Measurements from ENCODE around the gene ZBTB7A. TPM values are rescaled to one million over a fixed set of nuclear protein-coding genes. Genes with fewer than 3 reads are reported as not detected.

The ZBTB7A gene
- total RNA-seq, 1 experiment from 2014 or later: 18.3 TPM

GRCh38 chr19:4086411-4086867 lies 19.7 kb upstream of the ZBTB7A start:
- H3K27me3 ChIP-seq (ENCODE audit: control insufficient read depth, insufficient read depth, low read length): no peaks in the 10 kb centered on the region
- H3K4me3 ChIP-seq (ENCODE audit: insufficient read depth, low read depth, low read length): no peak overlapping the region
- no peak for DNase-seq
- H3K36me3 ChIP-seq (replicated peaks; ENCODE audit: control insufficient read depth, insufficient read depth, low read length): no peaks in the 10 kb centered on the region; the same call in 1 of the 2 replicates

DNA sequence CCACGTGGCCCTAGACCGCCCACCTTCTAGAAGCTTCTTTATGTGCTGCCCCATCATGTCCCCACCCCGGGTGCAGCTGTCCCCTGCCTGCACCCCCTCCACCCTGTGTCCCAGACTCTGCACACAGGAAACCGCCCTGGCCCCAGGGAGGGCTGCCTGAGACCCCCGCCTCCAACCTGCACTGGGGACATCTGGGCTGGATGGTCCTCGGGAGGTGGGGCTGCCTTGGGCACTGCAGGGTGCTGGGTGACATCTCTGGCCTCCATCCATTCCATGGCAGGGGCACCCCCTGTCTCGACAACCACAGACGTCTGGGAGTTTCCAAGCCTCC lies 17.8 kb upstream of the ZBTB7A start:
- no peak for DNase-seq
- Histone ChIP-seq H3K4me3 (ENCODE audit: insufficient read depth, low read depth, low read length) (no peak overlapping the region), H3K36me3 (replicated peaks; ENCODE audit: control insufficient read depth, insufficient read depth, low read length) (no peaks in the 10 kb centered on the region), H3K27me3 (ENCODE audit: control insufficient read depth, insufficient read depth, low read length) (no peaks in the 10 kb centered on the region)

DNA sequence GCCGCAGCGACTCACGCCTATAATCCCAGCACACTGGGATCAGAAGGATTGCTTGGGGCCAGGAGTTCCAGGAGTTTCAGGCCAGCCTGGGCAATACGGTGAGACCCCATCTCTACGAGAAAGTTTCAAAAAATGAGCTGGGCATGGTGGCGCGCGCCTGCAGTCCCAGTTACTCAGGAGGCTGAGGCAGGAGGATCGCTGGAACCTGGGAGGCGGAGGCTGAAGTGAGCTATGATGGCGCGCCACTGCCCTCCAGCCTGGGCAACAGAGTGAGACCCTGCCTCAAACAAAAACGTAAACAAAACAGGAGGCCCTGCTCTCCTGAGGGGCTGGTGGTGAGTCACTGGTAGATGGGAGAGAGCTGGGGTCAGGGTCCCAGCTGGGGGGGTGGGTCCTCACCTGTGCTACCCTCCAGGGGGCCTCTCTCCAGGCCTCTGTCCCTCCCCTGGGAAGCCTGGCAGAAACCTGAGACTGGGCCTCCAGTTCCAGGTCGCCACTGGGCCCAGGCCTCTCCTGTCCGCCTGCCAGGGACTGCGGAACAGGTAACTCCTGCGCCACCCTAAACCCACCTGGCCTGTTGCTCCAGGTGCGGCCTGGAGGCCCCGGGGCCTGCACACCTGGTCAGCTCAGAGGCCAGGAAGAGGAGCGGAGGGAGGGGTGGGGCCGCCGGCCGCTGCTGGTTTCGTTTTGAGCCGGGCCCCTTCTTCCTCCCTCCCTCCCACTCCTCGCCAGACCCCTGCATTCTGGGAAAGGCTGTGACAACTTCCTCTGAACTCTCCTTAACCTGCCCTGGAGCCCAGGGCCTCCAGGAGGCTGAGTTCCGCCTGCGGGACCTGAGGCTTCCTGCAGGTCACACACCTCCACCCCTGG lies 17.2 kb upstream of the ZBTB7A start:
- DNase-seq: peak; percentile 80
- Histone ChIP-seq H3K36me3 (replicated peaks; ENCODE audit: control insufficient read depth, insufficient read depth, low read length) (no peaks in the 10 kb centered on the region), H3K4me3 (ENCODE audit: insufficient read depth, low read depth, low read length) (no peak overlapping the region), H3K27me3 (ENCODE audit: control insufficient read depth, insufficient read depth, low read length) (no peaks in the 10 kb centered on the region)

DNA sequence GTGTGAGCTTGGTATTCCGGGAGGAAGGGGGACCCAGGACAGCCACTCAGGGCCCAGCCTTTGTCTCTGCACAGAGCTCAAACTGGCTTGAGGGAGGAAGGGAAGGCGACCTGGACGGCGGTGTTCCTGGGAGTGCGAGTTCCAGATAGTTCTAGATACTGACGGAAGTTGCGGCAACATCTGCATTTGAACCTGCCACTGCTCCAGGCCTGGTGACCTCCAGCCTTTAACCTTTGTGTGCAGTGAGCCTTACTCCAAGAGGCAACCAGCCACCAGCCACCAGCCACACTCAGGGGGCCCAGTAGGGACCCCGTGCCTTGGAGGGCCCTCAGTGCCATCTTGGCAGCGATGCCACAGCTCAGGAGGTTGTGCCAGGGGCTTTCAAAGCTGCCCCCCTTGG lies 15.5 kb upstream of the ZBTB7A start:
- H3K36me3 ChIP-seq (replicated peaks; ENCODE audit: control insufficient read depth, insufficient read depth, low read length): no peaks in the 10 kb centered on the region
- DNase-seq: no peak
- no peaks in the 10 kb centered on the region for H3K27me3 ChIP-seq (ENCODE audit: control insufficient read depth, insufficient read depth, low read length)
- no peak overlapping the region for H3K4me3 ChIP-seq (ENCODE audit: insufficient read depth, low read depth, low read length)

GRCh38 chr19:4081441-4082129 lies 14.9 kb upstream of the ZBTB7A start:
- no peaks in the 10 kb centered on the region for H3K36me3 ChIP-seq (replicated peaks; ENCODE audit: control insufficient read depth, insufficient read depth, low read length)
- H3K27me3 ChIP-seq (ENCODE audit: control insufficient read depth, insufficient read depth, low read length): no peaks in the 10 kb centered on the region
- no peak for DNase-seq
- H3K4me3 ChIP-seq (ENCODE audit: insufficient read depth, low read depth, low read length): no peak overlapping the region

DNA sequence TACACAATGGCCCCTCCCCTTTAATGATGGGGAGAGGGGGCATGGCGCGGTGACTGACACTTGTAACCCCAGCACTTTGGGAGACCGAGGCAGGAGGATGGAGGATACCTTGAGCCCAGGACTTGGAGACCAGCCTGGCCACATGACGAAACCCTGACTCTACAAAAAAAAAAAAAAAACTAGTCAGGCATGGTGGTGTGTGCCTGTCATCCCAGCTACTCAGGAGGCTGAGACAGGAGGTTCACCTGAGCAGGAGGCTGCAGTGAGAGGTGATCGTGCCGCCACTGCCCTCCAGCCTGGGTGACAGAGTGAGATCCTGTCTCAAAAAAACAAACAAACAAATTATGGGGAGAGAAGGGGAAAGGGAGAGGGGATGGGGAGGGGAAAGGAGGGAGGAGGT lies 13.8 kb upstream of the ZBTB7A start:
- no peaks in the 10 kb centered on the region for H3K36me3 ChIP-seq (replicated peaks; ENCODE audit: control insufficient read depth, insufficient read depth, low read length)
- no peak for DNase-seq

GRCh38 chr19:4077800-4078684 lies 11.3 kb upstream of the ZBTB7A start:
- no peaks in the 10 kb centered on the region for H3K36me3 ChIP-seq (replicated peaks; ENCODE audit: control insufficient read depth, insufficient read depth, low read length)
- H3K27me3 ChIP-seq (ENCODE audit: control insufficient read depth, insufficient read depth, low read length): no peaks in the 10 kb centered on the region
- DNase-seq: peak; percentile 89
- no peak overlapping the region; the same call in 1 of the 2 replicates for H3K4me3 ChIP-seq (ENCODE audit: insufficient read depth, low read depth, low read length)

More for the DNA sequence above, 13.8 kb upstream of the ZBTB7A start:
- Histone ChIP-seq H3K4me3 (ENCODE audit: insufficient read depth, low read depth, low read length) (no peak overlapping the region), H3K27me3 (ENCODE audit: control insufficient read depth, insufficient read depth, low read length) (no peaks in the 10 kb centered on the region)

DNA sequence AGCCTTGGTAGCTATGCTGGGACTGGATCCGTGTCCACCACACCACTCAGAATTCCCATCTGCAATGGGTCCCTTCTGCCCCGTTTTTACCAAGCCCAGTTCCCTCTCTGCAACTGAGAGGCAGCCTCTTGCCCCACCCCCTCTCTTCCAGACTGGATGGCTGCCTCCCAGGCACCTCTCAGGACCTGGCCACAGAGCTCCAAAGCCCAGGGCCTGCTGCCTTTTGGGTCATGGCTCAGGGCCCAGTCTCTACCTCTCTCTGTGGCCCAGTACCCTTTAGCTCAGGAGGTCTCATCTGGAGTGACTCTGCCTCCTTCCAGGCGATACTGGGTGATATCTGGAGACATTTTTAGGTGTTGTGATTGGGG lies 10.3 kb upstream of the ZBTB7A start:
- Histone ChIP-seq H3K36me3 (replicated peaks; ENCODE audit: control insufficient read depth, insufficient read depth, low read length) (no peaks in the 10 kb centered on the region), H3K4me3 (ENCODE audit: insufficient read depth, low read depth, low read length) (no peak overlapping the region), H3K27me3 (ENCODE audit: control insufficient read depth, insufficient read depth, low read length) (no peaks in the 10 kb centered on the region)
- no peak for DNase-seq

DNA sequence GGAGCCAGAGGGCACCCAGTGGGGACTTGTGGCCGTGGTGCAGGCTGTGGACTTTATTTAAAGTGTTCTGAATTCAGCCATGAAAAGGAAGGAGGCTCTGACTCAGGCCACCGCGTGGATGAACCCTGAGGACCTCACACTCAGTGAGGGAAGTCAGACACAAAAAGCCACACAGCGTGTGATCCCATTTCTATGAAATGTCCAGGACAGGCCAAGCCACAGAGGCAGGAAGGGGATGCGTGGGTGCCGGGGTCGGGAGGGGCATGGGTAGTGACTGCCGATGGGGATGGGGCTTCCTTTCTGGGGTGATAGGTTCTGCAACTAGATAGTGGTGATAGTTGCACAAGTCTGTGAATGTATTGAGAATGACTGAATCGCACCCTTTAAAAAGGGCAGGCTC lies 8.7 kb upstream of the ZBTB7A start:
- Histone ChIP-seq H3K36me3 (replicated peaks; ENCODE audit: control insufficient read depth, insufficient read depth, low read length) (no peaks in the 10 kb centered on the region), H3K4me3 (ENCODE audit: insufficient read depth, low read depth, low read length) (no peak overlapping the region), H3K27me3 (ENCODE audit: control insufficient read depth, insufficient read depth, low read length) (no peaks in the 10 kb centered on the region)
- DNase-seq: no peak

DNA sequence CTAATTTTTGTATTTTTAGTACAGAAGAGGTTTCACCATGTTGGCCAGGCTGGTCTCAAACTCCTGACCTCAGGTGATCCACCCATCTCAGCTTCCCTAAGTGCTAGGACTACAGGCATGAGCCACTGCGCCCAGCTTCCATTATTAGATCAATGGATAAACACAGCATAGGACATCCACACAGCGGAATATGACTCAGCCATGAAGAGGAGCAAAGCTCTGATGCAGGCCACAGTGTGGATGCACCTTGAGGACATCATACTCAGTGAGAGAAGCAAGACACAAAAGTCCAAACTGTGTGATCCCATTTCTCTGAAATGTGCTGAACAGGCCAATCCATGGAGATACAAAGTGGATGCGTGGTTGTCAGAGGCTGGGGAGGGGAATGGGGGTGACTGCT lies 4.9 kb upstream of the ZBTB7A start:
- peaks cover 22% of the 10 kb centered on the region for H3K27me3 ChIP-seq (ENCODE audit: control insufficient read depth, insufficient read depth, low read length)
- H3K36me3 ChIP-seq (replicated peaks; ENCODE audit: control insufficient read depth, insufficient read depth, low read length): no peaks in the 10 kb centered on the region
- no peak for DNase-seq

GRCh38 chr19:4069331-4069959 lies 2.7 kb upstream of the ZBTB7A start:
- Histone ChIP-seq H3K27me3 (ENCODE audit: control insufficient read depth, insufficient read depth, low read length) (peaks cover 22% of the 10 kb centered on the region), H3K36me3 (replicated peaks; ENCODE audit: control insufficient read depth, insufficient read depth, low read length) (no peaks in the 10 kb centered on the region), H3K4me3 (ENCODE audit: insufficient read depth, low read depth, low read length) (no peak overlapping the region)
- peak; percentile 60 for DNase-seq

More for the DNA sequence above, 4.9 kb upstream of the ZBTB7A start:
- no peak overlapping the region for H3K4me3 ChIP-seq (ENCODE audit: insufficient read depth, low read depth, low read length)

- Histone ChIP-seq H3K36me3 (replicated peaks; ENCODE audit: control insufficient read depth, insufficient read depth, low read length) (no peaks in the 10 kb centered on the region), H3K27me3 (ENCODE audit: control insufficient read depth, insufficient read depth, low read length) (peaks cover 22% of the 10 kb centered on the region), H3K4me3 (ENCODE audit: insufficient read depth, low read depth, low read length) (no peak overlapping the region)
- DNase-seq: peak; percentile 61
These were observed 1.6 kb upstream of the ZBTB7A start for GRCh38 chr19:4068047-4068966.

DNA sequence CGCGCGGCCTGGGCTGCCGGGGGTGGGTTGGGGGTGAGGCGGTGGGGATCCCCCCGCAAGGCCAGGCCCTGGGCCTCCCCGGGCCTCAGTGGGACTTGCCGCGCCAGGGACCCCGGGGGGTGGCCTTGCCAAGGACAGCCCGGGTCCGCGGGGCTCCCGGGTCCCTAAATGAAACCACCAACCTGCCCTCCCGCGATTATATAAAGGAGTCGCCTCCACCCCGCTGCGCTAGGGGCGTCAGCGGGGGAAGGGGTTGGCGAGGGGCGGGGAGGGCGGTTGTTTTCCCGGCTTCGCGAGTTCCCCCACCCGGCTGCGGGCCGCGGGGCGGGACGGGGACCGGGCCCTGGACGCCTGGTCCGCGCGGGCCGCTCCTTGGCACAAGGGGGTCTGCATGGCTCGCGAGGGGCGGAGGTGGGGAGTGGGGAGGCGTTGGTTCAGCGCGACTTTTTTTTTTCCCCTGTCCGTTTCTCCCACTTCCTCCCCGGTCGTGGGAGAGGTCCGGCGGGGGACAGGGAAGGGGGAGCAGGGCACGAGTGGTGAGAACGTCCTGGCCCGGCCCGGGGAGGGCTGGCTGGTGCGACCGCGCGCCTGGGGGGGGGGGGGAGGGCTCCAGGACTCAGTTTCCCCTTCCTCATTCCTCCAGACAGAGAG lies 822 bp upstream of the ZBTB7A start:
- Histone ChIP-seq H3K27me3 (ENCODE audit: control insufficient read depth, insufficient read depth, low read length) (peaks cover 22% of the 10 kb centered on the region), H3K36me3 (replicated peaks; ENCODE audit: control insufficient read depth, insufficient read depth, low read length) (no peaks in the 10 kb centered on the region), H3K4me3 (ENCODE audit: insufficient read depth, low read depth, low read length) (peak overlapping the region; percentile 64)
- DNase-seq: peak; percentile 85

Data from H7 (cell line).